ENCODE measurements around the gene LRRC7. TPM values are rescaled to one million over a fixed set of nuclear protein-coding genes. Genes with fewer than 3 reads are reported as not detected.

LRRC7 gene
- total RNA-seq, 1 experiment from 2014 or later, result not detected

- intact Hi-C loops (cut with micrococcal nuclease; ENCODE audit: unreplicated experiment) (loop anchor here (5.0 kb wide), 1 partner anchor 1267 kb away; no protein-coding TSS in a partner anchor), in situ Hi-C loops (cut with HindIII; ENCODE audit: low pct_unique_long_range_greater_than_20kb, low sequenced_read_pairs) (no loop called here)
- DNase-seq (ENCODE audit: low read depth, low spot score) (no peak), ATAC-seq (no peak)
- Histone ChIP-seq H3K36me3 (ENCODE audit: control insufficient read depth, insufficient read depth, low read length) (no peaks in the 10 kb centered on the region), H3K4me3 (ENCODE audit: low read depth in 2 of 2, low read length in 2 of 2) (no peak overlapping the region), H3K4me1 (ENCODE audit: control insufficient read depth, insufficient read depth, low read length) (no peaks in the 10 kb centered on the region), H3K9me3 (ENCODE audit: control insufficient read depth, insufficient read depth, low read depth, low read length) (no peaks in the 10 kb centered on the region), H3K27ac (ENCODE audit: low read length) (no peak overlapping the region), H3K27me3 (ENCODE audit: control insufficient read depth, insufficient read depth, low read length) (0 out of 2 replicates have a peak, but pooled peaks cover 2% of the 10 kb centered on the region)
- TF ChIP-seq CTCF (IDR thresholded peaks at IDR 0.05) (no peak), TCF7L2 (IDR thresholded peaks at IDR 0.05; ENCODE audit: low read depth, low read length) (no peak), POLR2AphosphoS5 (IDR thresholded peaks at IDR 0.05; ENCODE audit: low read depth, low read length) (no peak), SIN3A (IDR thresholded peaks at IDR 0.05; ENCODE audit: borderline replicate concordance, insufficient read depth, low read depth, low read length) (no peak)
- TF ChIP-seq, protein P1, sequence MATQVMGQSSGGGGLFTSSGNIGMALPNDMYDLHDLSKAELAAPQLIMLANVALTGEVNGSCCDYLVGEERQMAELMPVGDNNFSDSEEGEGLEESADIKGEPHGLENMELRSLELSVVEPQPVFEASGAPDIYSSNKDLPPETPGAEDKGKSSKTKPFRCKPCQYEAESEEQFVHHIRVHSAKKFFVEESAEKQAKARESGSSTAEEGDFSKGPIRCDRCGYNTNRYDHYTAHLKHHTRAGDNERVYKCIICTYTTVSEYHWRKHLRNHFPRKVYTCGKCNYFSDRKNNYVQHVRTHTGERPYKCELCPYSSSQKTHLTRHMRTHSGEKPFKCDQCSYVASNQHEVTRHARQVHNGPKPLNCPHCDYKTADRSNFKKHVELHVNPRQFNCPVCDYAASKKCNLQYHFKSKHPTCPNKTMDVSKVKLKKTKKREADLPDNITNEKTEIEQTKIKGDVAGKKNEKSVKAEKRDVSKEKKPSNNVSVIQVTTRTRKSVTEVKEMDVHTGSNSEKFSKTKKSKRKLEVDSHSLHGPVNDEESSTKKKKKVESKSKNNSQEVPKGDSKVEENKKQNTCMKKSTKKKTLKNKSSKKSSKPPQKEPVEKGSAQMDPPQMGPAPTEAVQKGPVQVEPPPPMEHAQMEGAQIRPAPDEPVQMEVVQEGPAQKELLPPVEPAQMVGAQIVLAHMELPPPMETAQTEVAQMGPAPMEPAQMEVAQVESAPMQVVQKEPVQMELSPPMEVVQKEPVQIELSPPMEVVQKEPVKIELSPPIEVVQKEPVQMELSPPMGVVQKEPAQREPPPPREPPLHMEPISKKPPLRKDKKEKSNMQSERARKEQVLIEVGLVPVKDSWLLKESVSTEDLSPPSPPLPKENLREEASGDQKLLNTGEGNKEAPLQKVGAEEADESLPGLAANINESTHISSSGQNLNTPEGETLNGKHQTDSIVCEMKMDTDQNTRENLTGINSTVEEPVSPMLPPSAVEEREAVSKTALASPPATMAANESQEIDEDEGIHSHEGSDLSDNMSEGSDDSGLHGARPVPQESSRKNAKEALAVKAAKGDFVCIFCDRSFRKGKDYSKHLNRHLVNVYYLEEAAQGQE (IDR thresholded peaks at IDR 0.05; ENCODE audit: insufficient read depth in 1 of 2, low read depth in 2 of 2, low read length in 1 of 2), result no peak
- ChIA-PET CTCF (no interaction called here), POLR2A (no interaction called here)
- no TSS peak for BruUV-seq (replicated peaks)
Observed at GRCh38 chr1:69739251-69739605, 171.5 kb downstream of the LRRC7 start.

- in situ Hi-C loops (cut with HindIII; ENCODE audit: low pct_unique_long_range_greater_than_20kb, low sequenced_read_pairs), result no loop called here
- Histone ChIP-seq H3K27me3 (ENCODE audit: control insufficient read depth, insufficient read depth, low read length) (0 out of 2 replicates have a peak, but pooled peaks cover 2% of the 10 kb centered on the region), H3K4me1 (ENCODE audit: control insufficient read depth, insufficient read depth, low read length) (no peaks in the 10 kb centered on the region), H3K27ac (ENCODE audit: low read length) (no peak overlapping the region), H3K36me3 (ENCODE audit: control insufficient read depth, insufficient read depth, low read length) (no peaks in the 10 kb centered on the region), H3K9me3 (ENCODE audit: control insufficient read depth, insufficient read depth, low read depth, low read length) (no peaks in the 10 kb centered on the region), H3K4me3 (ENCODE audit: low read depth in 2 of 2, low read length in 2 of 2) (no peak overlapping the region)
- intact Hi-C loops (cut with micrococcal nuclease; ENCODE audit: unreplicated experiment), result no loop called here
- DNase-seq (ENCODE audit: low read depth, low spot score), result no peak
- POLR2A ChIA-PET, result no interaction called here
- ATAC-seq, result no peak
- CTCF ChIA-PET, result no interaction called here
- no TSS peak for BruUV-seq (replicated peaks)
- TF ChIP-seq CTCF (IDR thresholded peaks at IDR 0.05), result no peak
- TF ChIP-seq, protein P1 (IDR thresholded peaks at IDR 0.05; ENCODE audit: insufficient read depth in 1 of 2, low read depth in 2 of 2, low read length in 1 of 2), result no peak
Observed at GRCh38 chr1:69743146-69743545, 175.4 kb downstream of the LRRC7 start.

Measured in Panc1 (cell line).